ENCODE measurements around the gene BHLHE23.

- TF ChIP-seq POLR2A (IDR thresholded peaks at IDR 0.05; ENCODE audit: borderline replicate concordance, extremely low read depth, insufficient read depth, insufficient read length) (no peak), POLR2AphosphoS5 (IDR thresholded peaks at IDR 0.05; ENCODE audit: low read depth, low read length) (no peak), REST (IDR thresholded peaks at IDR 0.05; ENCODE audit: low read depth) (no peak), ZBTB33 (IDR thresholded peaks at IDR 0.05; ENCODE audit: extremely low read depth, insufficient replicate concordance, low read length) (no peak), EZH2phosphoT487 (IDR thresholded peaks at IDR 0.05; ENCODE audit: borderline replicate concordance) (no peak), EZH2 (IDR thresholded peaks at IDR 0.05) (no peak), SIN3A (IDR thresholded peaks at IDR 0.05; ENCODE audit: low read depth) (no peak), YY1 (IDR thresholded peaks at IDR 0.05; ENCODE audit: extremely low read depth, insufficient replicate concordance, low read depth, low read length) (no peak), CEBPB (IDR thresholded peaks at IDR 0.05; ENCODE audit: low read depth) (no peak), ZNF274 (IDR thresholded peaks at IDR 0.05; ENCODE audit: low read depth, low read length) (no peak)
- TF ChIP-seq, protein P1, sequence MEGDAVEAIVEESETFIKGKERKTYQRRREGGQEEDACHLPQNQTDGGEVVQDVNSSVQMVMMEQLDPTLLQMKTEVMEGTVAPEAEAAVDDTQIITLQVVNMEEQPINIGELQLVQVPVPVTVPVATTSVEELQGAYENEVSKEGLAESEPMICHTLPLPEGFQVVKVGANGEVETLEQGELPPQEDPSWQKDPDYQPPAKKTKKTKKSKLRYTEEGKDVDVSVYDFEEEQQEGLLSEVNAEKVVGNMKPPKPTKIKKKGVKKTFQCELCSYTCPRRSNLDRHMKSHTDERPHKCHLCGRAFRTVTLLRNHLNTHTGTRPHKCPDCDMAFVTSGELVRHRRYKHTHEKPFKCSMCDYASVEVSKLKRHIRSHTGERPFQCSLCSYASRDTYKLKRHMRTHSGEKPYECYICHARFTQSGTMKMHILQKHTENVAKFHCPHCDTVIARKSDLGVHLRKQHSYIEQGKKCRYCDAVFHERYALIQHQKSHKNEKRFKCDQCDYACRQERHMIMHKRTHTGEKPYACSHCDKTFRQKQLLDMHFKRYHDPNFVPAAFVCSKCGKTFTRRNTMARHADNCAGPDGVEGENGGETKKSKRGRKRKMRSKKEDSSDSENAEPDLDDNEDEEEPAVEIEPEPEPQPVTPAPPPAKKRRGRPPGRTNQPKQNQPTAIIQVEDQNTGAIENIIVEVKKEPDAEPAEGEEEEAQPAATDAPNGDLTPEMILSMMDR (IDR thresholded peaks at IDR 0.05 in 2 of 3, conservative IDR thresholded peaks at IDR 0.05 in 1 of 3; ENCODE audit: borderline replicate concordance in 1 of 3, insufficient read depth in 1 of 3, low read depth in 2 of 3, low read length in 2 of 3) = no peak
- TF ChIP-seq, protein P2, sequence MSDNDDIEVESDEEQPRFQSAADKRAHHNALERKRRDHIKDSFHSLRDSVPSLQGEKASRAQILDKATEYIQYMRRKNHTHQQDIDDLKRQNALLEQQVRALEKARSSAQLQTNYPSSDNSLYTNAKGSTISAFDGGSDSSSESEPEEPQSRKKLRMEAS (IDR thresholded peaks at IDR 0.05) = no peak
Measured at GRCh38 chr20:62962221-62962879, 44.4 kb downstream of the BHLHE23 start.

Data from HCT116 (cell line).